ENCODE data around the gene REXO5. TPM values are rescaled to one million over a fixed set of nuclear protein-coding genes. Genes with fewer than 3 reads are reported as not detected.

The REXO5 gene
- polyA plus RNA-seq, 1 experiment: 2.6 TPM

DNA sequence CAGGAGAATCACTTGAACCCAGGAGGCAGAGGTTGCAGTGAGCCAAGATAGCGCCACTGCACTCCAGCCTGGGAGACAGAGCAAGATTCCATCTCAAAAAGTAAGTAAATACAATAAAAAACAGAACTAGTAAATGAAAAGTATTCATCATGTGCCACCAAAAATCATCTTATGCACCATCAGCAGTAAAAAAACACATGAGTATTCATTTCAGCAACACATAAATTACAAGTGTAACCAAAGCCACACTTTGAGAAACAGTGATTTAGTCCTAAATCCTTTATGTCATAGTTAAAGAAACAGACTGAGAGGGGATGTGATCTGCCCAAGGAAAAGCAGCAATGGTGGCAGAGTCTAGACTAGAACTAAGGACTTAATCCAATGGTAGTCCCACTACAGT is 80.9 kb downstream of the REXO5 start:
- TF ChIP-seq, protein P1, sequence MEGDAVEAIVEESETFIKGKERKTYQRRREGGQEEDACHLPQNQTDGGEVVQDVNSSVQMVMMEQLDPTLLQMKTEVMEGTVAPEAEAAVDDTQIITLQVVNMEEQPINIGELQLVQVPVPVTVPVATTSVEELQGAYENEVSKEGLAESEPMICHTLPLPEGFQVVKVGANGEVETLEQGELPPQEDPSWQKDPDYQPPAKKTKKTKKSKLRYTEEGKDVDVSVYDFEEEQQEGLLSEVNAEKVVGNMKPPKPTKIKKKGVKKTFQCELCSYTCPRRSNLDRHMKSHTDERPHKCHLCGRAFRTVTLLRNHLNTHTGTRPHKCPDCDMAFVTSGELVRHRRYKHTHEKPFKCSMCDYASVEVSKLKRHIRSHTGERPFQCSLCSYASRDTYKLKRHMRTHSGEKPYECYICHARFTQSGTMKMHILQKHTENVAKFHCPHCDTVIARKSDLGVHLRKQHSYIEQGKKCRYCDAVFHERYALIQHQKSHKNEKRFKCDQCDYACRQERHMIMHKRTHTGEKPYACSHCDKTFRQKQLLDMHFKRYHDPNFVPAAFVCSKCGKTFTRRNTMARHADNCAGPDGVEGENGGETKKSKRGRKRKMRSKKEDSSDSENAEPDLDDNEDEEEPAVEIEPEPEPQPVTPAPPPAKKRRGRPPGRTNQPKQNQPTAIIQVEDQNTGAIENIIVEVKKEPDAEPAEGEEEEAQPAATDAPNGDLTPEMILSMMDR (IDR thresholded peaks at IDR 0.05; ENCODE audit: low read depth, low read length): no peak
- Histone ChIP-seq H3K9me3 (ENCODE audit: control insufficient read depth, insufficient read depth, low read length) (no peaks in the 10 kb centered on the region), H3K27ac (ENCODE audit: low read depth, low read length) (no peak overlapping the region), H3K4me3 (ENCODE audit: low read depth, low read length) (no peak overlapping the region), H3K27me3 (ENCODE audit: control insufficient read depth, insufficient read depth, low read length) (no peaks in the 10 kb centered on the region)
- ChIA-PET POLR2A (interaction anchor here (0.9 kb wide), 1 partner anchor 13 kb away, joined by 4 read pairs; the partner anchor contains the start of genes DCUN1D3 and LYRM1), CTCF (no interaction called here)
- DNase-seq (ENCODE audit: low read depth, low spot score): no peak

DNA sequence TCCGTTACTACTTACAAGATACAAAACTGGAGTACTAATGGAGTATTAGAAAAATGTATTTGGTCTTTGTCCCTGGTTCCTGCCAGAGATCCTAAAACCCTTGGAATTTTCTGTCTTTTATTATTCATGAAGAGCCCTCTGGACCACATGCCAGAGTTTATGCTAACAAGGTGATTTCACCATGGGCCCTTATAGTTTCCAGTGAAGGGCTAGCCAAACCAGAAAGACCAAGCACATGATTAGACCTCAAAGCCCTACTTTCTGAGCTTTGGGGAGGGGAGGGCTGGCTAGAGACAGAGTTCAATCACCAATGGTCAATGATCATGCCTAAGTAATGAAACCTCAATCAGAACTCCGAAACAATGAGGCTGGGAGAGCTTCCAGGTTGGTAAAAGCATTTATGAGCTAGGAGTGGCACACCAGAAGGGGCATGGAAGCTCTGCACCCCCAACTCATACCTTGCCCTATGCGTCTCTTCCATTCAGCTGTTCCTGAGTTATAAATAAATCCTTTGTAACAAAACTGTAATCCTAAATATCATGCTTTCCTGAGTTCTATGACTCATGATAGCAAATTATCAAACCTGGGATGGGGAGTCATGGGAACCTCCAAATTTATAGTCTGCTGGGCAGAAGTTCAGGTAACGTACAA is 83.4 kb downstream of the REXO5 start:
- Histone ChIP-seq H3K9me3 (ENCODE audit: control insufficient read depth, insufficient read depth, low read length) (no peaks in the 10 kb centered on the region), H3K27me3 (ENCODE audit: control insufficient read depth, insufficient read depth, low read length) (no peaks in the 10 kb centered on the region), H3K4me3 (ENCODE audit: low read depth, low read length) (no peak overlapping the region), H3K27ac (ENCODE audit: low read depth, low read length) (no peak overlapping the region)
- TF ChIP-seq, protein P1 (IDR thresholded peaks at IDR 0.05; ENCODE audit: low read depth, low read length): no peak
- ChIA-PET CTCF (interaction anchor here (0.7 to 0.9 kb wide), 2 partner anchors 21 to 39 kb away, joined by 3 to 4 read pairs; no protein-coding TSS in a partner anchor), POLR2A (interaction anchor here (1.1 kb wide), 1 partner anchor 10 kb away, joined by 3 read pairs; the partner anchor contains the start of gene DCUN1D3)
- DNase-seq (ENCODE audit: low read depth, low spot score): no peak

DNA sequence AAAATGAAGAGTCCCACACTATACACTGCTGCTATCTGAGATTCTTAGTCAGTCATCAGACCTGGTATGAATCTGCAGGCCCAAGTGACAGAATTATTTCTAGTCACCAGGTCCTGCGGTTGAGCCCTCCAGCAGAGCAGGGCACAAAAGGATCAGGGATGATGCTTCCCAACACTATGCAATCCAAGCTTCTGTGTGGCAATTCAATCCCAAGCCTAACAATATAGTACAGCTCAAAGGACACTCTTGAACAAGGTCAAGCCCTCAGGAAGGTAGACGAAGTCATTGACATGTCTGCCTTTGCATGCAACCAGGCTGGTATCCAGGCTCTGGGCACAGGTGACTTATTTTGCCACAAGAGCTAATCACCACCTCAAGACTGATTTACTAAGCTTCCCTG is 88.1 kb downstream of the REXO5 start:
- DNase-seq (ENCODE audit: low read depth, low spot score): no peak
- no peak overlapping the region for H3K4me3 ChIP-seq (ENCODE audit: low read depth, low read length)
- no peaks in the 10 kb centered on the region for H3K9me3 ChIP-seq (ENCODE audit: control insufficient read depth, insufficient read depth, low read length)
- ChIA-PET CTCF (no interaction called here), POLR2A (no interaction called here)
- H3K27ac ChIP-seq (ENCODE audit: low read depth, low read length): no peak overlapping the region
- H3K27me3 ChIP-seq (ENCODE audit: control insufficient read depth, insufficient read depth, low read length): no peaks in the 10 kb centered on the region
- TF ChIP-seq, protein P1 (IDR thresholded peaks at IDR 0.05; ENCODE audit: low read depth, low read length): no peak

DNA sequence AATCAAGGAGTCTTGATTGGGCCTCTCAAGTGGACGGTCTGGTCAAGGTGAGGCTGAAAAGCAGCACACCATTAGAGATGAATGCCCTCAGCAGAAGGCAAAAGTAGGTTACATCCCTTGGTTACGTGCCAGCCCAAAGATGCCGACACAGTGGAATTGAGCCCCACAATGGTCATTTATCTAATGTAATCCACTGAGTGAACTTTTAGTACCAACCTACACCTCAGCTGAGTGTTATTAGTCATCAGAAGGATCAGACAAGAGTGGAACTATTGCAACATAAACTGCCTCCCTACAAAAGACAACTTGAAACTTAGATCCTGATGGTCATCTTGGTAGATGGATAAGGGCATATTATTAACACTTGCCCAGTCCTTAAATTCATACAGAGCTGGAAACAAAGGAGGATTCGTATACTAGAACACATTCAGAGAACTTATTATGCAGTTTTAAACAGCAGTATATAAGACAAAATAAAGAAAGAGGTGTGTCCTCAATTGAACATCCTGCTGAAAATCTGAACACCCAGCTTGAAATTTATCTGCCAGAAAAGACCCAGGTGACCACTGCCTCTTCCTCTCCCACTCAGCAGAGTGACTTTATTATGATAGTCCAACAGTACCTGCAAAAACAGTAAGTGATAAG is 91.0 kb downstream of the REXO5 start:
- H3K27me3 ChIP-seq (ENCODE audit: control insufficient read depth, insufficient read depth, low read length): no peaks in the 10 kb centered on the region
- no peaks in the 10 kb centered on the region for H3K9me3 ChIP-seq (ENCODE audit: control insufficient read depth, insufficient read depth, low read length)
- H3K27ac ChIP-seq (ENCODE audit: low read depth, low read length): no peak overlapping the region
- CTCF ChIA-PET: interaction anchor here (3.8 kb wide), 1 partner anchor 48 kb away, joined by 26 read pairs; no protein-coding TSS in a partner anchor
- DNase-seq (ENCODE audit: low read depth, low spot score): no peak
- TF ChIP-seq, protein P1 (IDR thresholded peaks at IDR 0.05; ENCODE audit: low read depth, low read length): no peak
- H3K4me3 ChIP-seq (ENCODE audit: low read depth, low read length): no peak overlapping the region; the same call in 1 of the 2 replicates
- POLR2A ChIA-PET: no interaction called here

DNA sequence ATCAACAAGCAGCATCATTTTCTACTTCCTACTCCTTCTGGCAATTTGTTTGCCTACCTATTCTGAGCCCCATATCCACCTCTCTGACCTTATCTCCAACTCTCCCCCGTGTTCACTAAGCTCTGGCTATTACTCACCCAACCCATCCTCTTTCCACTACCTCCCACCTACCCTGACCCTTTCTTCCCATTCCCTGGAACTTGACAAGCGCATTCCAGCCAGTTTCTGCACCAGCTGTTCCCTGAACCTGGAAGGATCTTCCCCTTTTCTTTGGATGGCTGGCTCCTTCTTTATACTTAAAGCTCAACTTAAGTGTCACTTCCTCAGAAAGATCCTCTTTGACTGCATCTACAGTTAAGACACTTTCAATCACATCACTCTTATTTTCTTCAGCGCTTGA is 91.6 kb downstream of the REXO5 start:
- Histone ChIP-seq H3K27me3 (ENCODE audit: control insufficient read depth, insufficient read depth, low read length) (no peaks in the 10 kb centered on the region), H3K27ac (ENCODE audit: low read depth, low read length) (no peak overlapping the region), H3K4me3 (ENCODE audit: low read depth, low read length) (peak overlapping the region; percentile 12; the same call in 1 of the 2 replicates), H3K9me3 (ENCODE audit: control insufficient read depth, insufficient read depth, low read length) (no peaks in the 10 kb centered on the region)
- ChIA-PET CTCF (interaction anchor here (3.8 kb wide), 1 partner anchor 48 kb away, joined by 26 read pairs; no protein-coding TSS in a partner anchor), POLR2A (no interaction called here)
- DNase-seq (ENCODE audit: low read depth, low spot score): no peak
- TF ChIP-seq, protein P1 (IDR thresholded peaks at IDR 0.05; ENCODE audit: low read depth, low read length): no peak

Data from AG04450 (cell line).